Activated naive CD4-positive, alpha-beta T cell treated with anti-CD3 and anti-CD28 coated beads, Interleukin-2, amount 50 U/mL, for 72 hours (primary cell): ENCODE data around the gene ZFAND3. TPM values are rescaled to one million over a fixed set of nuclear protein-coding genes. Genes with fewer than 3 reads are reported as not detected.
A peak's percentile ranks its signal among the peaks of the same experiment; 100 is the strongest.

ENCODE experiments used
- ATAC-seq, 2 donors: fragments of 150-1000 bp; cut with Tn5 transposase; 2 replicates each; pipeline ENCODE4 v1.10.0; 2021; ENCODE audit warnings: mild to moderate bottlenecking in 2 of 2, moderate library complexity in 2 of 2
- DNase-seq, 2 donors: peaks; one replicate each; pipeline ENCODE4 v3.0.0; 2021 to 2022; ENCODE audit warnings: low spot score in 2 of 2
- H3K27ac Mint-ChIP-seq, 2 donors: one replicate each; pipeline ENCODE4 v1.8.0; 2022; ENCODE audit warnings: mild to moderate bottlenecking in 2 of 2, mixed read lengths in 2 of 2
- H3K36me3 Mint-ChIP-seq, 2 donors: one replicate each; pipeline ENCODE4 v1.8.0; 2022; ENCODE audit warnings: mixed read lengths in 2 of 2
- H3K9me3 Mint-ChIP-seq, 2 donors: one replicate each; pipeline ENCODE4 v1.8.0; 2022; ENCODE audit warnings: mixed read lengths in 2 of 2
- total RNA-seq, 2 donors: library from RNA; stranded (reverse); gene quantifications; one replicate each; pipeline ENCODE4 v1.2.3, GENCODE V29; 2022

The ZFAND3 gene
- total RNA-seq, 2 donors from 2014 or later, result 34.1 to 37.2 TPM

DNA sequence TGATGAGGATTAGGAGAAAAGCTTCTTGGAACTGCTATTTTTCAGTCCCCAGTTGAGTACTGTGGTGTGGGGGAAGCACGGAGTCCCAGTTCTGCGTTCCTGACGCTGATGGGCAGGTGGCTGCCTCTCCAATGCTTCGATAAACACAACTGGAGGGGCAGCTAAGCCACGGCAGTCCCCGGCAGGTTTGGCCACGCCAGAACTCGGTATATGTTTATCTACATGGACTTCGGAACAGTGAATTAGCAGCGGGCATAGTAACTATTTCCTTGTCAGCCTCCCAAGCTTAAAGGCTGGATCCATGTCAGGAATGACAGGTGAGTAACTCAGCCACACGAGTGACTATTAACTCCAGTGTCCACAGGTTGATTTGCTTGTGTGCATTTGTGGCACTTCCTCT, 354.4 kb downstream of the ZFAND3 start:
- Mint-ChIP-seq H3K27ac (no peak overlapping the region), H3K36me3 (no peaks in the 10 kb centered on the region), H3K9me3 (no peaks in the 10 kb centered on the region)
- no peak for DNase-seq
- ATAC-seq, result no peak

GRCh38 chr6:38174315-38174714, 354.8 kb downstream of the ZFAND3 start:
- no peak for ATAC-seq
- DNase-seq, result no peak
- no peaks in the 10 kb centered on the region for H3K9me3 Mint-ChIP-seq
- peak overlapping the region in 1 of 2 donors; percentile 44 for H3K27ac Mint-ChIP-seq
- no peaks in the 10 kb centered on the region for H3K36me3 Mint-ChIP-seq

DNA sequence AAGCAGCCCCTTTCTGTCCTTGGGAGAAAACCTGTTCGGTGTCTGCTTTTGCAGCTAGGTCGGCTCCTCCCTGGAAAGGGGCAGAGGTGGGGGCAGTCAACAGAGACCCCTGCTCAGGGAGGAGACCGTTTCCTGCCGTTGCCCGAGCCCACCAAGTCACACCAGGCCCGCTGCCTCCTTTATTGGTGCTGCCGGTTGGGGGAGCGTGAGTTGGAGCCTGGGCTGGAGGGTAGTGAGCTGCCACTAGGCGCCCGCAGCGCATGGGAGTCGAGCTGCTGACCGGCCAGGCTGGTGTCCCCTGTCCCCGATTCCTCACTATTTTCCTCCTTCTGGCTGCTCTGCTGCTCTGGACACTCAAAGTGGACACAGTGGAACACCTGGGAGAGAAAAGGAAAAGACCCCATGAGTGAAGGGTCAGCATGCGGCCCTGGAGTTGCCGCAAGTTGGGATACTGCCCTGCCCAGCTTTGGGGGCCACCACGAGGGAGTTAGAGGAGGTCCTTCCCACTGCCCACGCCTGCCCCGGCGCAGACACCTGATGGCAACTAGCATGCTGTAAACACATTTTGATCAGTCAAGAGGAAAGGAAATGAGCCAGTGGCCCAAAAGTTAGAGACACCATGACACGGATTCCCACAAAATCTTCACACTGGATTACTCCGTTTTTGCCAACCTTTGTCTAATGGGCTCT, 355.4 kb downstream of the ZFAND3 start:
- H3K27ac Mint-ChIP-seq, result peak overlapping the region in 1 of 2 donors; percentile 44
- ATAC-seq (no peak), DNase-seq (no peak)
- H3K36me3 Mint-ChIP-seq, result no peaks in the 10 kb centered on the region
- H3K9me3 Mint-ChIP-seq, result no peaks in the 10 kb centered on the region

DNA sequence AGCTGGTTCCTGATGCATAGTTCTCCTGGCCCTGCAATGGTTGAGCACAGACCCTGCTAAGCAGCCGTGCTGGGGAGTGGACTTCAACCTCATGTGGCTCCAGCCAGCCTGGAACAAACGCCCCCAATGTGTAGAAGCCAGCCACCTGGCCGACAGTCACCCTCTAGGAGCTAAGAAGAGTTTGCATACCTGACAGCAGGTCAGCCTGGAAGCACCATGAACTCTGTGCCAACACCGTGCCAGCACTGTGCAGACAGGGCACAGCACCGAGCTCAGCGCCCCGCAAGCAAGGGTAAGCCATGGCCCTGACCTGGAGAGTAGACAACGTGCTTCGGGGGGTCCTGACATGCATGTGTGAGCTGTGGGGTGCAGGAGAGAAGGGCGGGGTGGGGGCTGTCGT, 356.3 kb downstream of the ZFAND3 start:
- DNase-seq (no peak), ATAC-seq (no peak)
- no peaks in the 10 kb centered on the region for H3K36me3 Mint-ChIP-seq
- no peak overlapping the region for H3K27ac Mint-ChIP-seq
- no peaks in the 10 kb centered on the region for H3K9me3 Mint-ChIP-seq

DNA sequence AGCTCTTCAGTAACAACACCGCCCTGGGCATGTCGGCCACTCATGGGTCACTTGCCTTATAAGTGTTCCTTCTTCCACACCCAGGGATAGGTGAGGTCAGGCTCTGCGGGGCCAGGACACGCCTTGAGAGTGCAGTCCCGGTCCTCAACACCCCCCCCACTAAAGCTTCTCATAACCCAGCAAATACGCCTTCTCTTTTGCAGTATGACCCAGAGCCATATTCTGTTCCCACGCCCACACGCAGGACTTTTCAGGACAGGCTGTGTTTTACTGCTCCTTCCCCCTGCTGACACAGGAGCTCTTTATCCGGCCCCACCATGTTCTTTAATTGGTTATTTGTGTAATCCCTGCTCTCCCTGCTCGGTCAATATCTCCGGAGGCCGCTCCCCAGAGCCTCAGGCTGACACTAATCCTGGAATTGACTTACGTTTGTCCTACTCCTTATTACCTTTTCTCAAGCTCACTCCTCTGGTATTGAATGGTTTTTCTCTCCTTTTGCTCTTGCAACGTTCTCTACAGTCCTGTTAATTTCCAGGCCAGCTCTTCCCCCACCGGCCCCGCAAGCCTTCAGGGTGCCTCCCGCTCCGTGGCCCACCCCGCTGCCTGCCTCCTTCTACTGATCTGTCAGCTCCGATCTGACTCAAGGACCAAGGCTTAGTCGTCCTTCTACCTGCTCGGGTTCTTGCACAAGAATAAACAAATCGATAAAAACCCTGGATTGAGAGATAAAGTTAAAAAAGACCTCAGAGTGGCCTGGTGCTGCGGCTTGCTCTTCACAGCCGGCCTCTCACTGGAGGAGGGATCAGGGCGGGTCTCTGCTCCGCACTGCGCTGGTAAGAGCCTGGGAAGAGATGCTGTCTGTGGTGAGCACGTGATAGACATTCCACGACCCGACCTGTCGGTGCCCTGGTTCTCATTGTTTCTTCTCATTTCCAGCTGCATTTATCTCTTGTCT, 357.5 kb downstream of the ZFAND3 start:
- Mint-ChIP-seq H3K36me3 (no peaks in the 10 kb centered on the region), H3K27ac (peak overlapping the region; percentile 19 to 50), H3K9me3 (no peaks in the 10 kb centered on the region)
- DNase-seq, result no peak
- ATAC-seq, result no peak

DNA sequence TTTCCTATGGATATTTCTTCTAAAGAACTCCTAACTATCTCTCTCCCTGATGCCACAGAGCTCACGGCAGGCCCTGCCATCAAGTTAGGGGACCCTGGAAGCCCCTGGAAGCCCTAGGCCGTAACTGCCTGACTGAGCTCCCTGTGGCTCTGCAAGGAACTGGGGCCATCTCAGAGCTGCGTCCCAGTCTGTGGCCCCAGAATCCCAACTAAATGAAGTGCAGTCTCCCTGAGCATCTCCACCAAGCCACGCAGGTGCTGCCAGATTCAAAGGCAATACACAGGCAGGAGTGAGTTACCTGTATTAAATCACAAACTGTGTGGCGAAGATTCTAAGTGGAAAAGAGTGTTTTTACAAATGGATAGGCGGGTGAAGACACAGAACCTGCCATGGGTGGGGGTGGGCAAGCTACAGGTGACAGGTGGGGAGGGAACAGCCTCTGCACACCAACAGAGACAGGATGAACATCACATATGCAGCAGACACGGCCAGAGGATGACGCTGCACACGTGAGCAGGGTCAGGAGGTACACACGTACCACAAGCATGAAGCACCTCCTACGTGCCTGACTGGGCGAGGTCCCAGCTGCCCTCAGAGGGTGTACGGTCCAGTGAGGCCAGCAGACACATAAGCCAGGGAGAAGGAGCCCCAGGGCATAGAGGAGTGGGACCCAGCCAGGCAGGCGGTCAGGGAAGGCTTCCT, 358.5 kb downstream of the ZFAND3 start:
- Mint-ChIP-seq H3K27ac (peak overlapping the region in 1 of 2 donors; percentile 67), H3K9me3 (no peaks in the 10 kb centered on the region), H3K36me3 (no peaks in the 10 kb centered on the region)
- ATAC-seq (no peak), DNase-seq (no peak)

- Mint-ChIP-seq H3K27ac (no peak overlapping the region), H3K36me3 (no peaks in the 10 kb centered on the region), H3K9me3 (no peaks in the 10 kb centered on the region)
- ATAC-seq (no peak), DNase-seq (no peak)
These were observed 359.0 kb downstream of the ZFAND3 start for GRCh38 chr6:38178584-38178886.

DNA sequence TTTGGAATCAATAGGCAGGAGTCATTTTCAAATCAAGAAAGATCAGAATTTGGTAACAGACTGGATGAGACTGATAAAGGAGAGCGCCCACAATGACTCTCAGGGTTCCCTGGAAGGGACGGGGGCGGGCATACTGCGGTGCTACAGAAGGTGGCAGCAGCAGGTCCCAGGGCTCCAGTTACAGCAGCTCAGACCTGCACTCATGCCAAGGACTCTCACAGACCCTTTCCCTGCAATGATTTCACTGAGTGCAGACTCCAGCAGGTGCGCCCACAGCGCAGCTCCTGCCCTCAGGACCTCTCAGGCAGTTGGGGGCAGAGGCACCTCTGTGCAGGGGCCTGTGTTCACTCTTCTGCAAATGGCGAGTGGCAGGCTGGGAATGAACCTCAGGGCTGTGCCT, 359.8 kb downstream of the ZFAND3 start:
- peak overlapping the region in 1 of 2 donors; percentile 33 for H3K27ac Mint-ChIP-seq
- ATAC-seq (no peak), DNase-seq (no peak)
- H3K36me3 Mint-ChIP-seq, result no peaks in the 10 kb centered on the region
- no peaks in the 10 kb centered on the region for H3K9me3 Mint-ChIP-seq

DNA sequence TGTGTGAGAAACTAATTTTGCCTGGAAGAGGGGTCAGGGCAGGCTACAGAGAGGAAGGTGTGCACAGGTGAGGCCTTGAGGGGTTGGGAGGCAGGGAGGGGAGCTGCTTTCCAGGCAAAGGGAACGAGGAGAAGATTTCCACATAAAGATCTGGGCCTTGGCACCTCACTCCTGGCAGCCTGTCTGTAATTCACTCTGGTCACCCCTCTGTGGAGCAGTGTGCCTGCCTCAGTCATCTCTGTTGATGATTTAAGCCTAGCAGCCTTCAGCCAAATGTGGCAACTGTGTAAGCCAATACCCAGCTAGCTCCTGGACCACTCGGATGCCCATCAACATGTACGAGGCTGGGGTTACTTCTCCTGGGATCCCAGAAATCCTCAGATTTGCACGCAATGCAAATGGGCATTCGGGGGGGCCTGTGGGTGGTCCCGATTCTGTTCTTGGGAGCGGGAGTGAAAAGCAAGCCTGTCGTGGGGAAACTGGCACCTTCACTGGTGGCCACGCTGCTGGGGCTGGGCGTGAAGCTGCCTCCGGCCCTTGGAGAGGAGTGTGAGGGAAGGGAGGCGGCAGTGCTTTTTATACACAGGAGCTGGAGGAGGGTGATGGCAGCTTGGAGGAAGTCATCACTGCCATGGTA, 360.4 kb downstream of the ZFAND3 start:
- Mint-ChIP-seq H3K9me3 (no peaks in the 10 kb centered on the region), H3K36me3 (no peaks in the 10 kb centered on the region), H3K27ac (peak overlapping the region in 1 of 2 donors; percentile 77)
- DNase-seq, result no peak
- ATAC-seq, result no peak

DNA sequence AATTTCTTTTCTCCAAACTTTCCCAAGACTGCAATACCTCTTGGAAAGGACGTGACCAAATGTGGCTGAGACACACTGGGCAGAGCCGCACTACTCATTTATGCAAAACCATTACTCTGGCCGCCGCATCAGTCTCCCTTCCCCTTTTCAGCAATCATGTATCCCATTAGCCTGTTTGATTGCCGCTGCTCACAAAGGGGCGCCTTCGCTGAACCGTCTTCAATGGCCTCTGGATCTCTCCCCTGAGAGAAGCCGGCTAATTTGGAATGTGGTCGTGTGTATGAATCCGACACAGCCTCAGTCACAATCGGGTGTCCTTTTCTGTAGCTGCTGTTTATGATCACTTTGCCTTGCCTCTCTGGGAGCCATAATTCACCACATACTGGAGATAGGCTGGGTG, 361.1 kb downstream of the ZFAND3 start:
- H3K27ac Mint-ChIP-seq, result peak overlapping the region in 1 of 2 donors; percentile 63
- H3K9me3 Mint-ChIP-seq, result no peaks in the 10 kb centered on the region
- ATAC-seq (no peak), DNase-seq (no peak)
- H3K36me3 Mint-ChIP-seq, result no peaks in the 10 kb centered on the region

GRCh38 chr6:38182426-38182825, 362.9 kb downstream of the ZFAND3 start:
- H3K27ac Mint-ChIP-seq, result no peak overlapping the region
- no peaks in the 10 kb centered on the region for H3K9me3 Mint-ChIP-seq
- ATAC-seq (no peak), DNase-seq (no peak)
- no peaks in the 10 kb centered on the region for H3K36me3 Mint-ChIP-seq

GRCh38 chr6:38183856-38184584, 364.5 kb downstream of the ZFAND3 start:
- Mint-ChIP-seq H3K36me3 (no peaks in the 10 kb centered on the region), H3K27ac (peak overlapping the region in 1 of 2 donors; percentile 51), H3K9me3 (no peaks in the 10 kb centered on the region)
- ATAC-seq (no peak), DNase-seq (no peak)

GRCh38 chr6:38184585-38185080, 365.1 kb downstream of the ZFAND3 start:
- Mint-ChIP-seq H3K9me3 (no peaks in the 10 kb centered on the region), H3K27ac (peak overlapping the region in 1 of 2 donors; percentile 51), H3K36me3 (no peaks in the 10 kb centered on the region)
- DNase-seq, result no peak
- no peak for ATAC-seq

DNA sequence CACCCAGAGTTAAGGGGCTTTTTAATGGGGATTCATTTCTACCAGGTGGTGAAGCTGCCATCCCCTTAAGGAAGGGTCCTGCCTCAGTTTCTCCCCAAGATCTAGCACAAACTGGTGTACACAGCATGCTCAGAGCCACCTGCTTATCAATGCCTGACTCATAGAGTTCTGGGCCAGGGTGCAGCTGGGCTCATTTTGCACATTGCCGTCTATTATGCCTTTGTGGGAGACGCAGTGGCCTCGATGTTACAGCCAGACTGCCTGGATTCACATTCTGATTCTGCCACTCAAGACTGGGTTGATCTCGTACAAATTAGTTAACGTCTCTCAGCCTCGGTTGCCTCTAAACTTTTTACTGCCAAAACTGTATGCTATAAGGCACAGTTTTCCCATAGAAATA, 365.7 kb downstream of the ZFAND3 start:
- H3K9me3 Mint-ChIP-seq, result no peaks in the 10 kb centered on the region
- no peaks in the 10 kb centered on the region for H3K36me3 Mint-ChIP-seq
- DNase-seq (no peak), ATAC-seq (no peak)
- H3K27ac Mint-ChIP-seq, result no peak overlapping the region

GRCh38 chr6:38185752-38186151, 366.2 kb downstream of the ZFAND3 start:
- ATAC-seq, result no peak
- H3K36me3 Mint-ChIP-seq, result no peaks in the 10 kb centered on the region
- no peak for DNase-seq
- H3K27ac Mint-ChIP-seq, result no peak overlapping the region
- H3K9me3 Mint-ChIP-seq, result no peaks in the 10 kb centered on the region

- no peak for ATAC-seq
- Mint-ChIP-seq H3K36me3 (no peaks in the 10 kb centered on the region), H3K9me3 (no peaks in the 10 kb centered on the region), H3K27ac (peak overlapping the region in 1 of 2 donors; percentile 6)
- DNase-seq, result no peak
These were observed 367.8 kb downstream of the ZFAND3 start for GRCh38 chr6:38187325-38187724.
